Medulla oblongata (tissue), 1 donor: Measurements from ENCODE around the gene LHX2.
"Not testable (repeated sequence)": the region's sequence is repeated elsewhere in the genome, so short reads cannot be mapped to it uniquely, and the experiment has no call there.

ENCODE experiments used
- DNase-seq: peaks from one replicate; pipeline ENCODE4 v3.0.0-alpha.2; 2015; ENCODE audit errors: extremely low spot score

LHX2 gene

GRCh38 chr9:124011460-124012301 lies at the start of gene LHX2:
LHX2 (plus strand) TSS chr9:124011768; CDS start chr9:124012349, 581 bp downstream.
- no peak for DNase-seq

- DNase-seq = no peak
Observed at GRCh38 chr9:123964761-123965160, 46.8 kb upstream of the LHX2 start.

- no peak for DNase-seq
Observed at GRCh38 chr9:123965801-123966686, 45.5 kb upstream of the LHX2 start.

GRCh38 chr9:123967323-123967722 lies 44.2 kb upstream of the LHX2 start:
- no peak for DNase-seq

GRCh38 chr9:123972618-123973017 lies 39.0 kb upstream of the LHX2 start:
- DNase-seq = no peak

- no peak for DNase-seq
Observed at GRCh38 chr9:123973590-123974223, 37.9 kb upstream of the LHX2 start.

GRCh38 chr9:123974471-123974870 lies 37.1 kb upstream of the LHX2 start:
- no peak for DNase-seq

- peak; percentile 28 for DNase-seq
Observed at GRCh38 chr9:123975871-123976270, 35.7 kb upstream of the LHX2 start.

GRCh38 chr9:123976579-123976978 lies 35.0 kb upstream of the LHX2 start:
- not testable (repeated sequence) for DNase-seq

- no peak for DNase-seq
Observed at GRCh38 chr9:123978981-123979380, 32.6 kb upstream of the LHX2 start.

- DNase-seq = no peak
Observed at GRCh38 chr9:123982535-123982934, 29.0 kb upstream of the LHX2 start.

GRCh38 chr9:123983047-123983446 lies 28.5 kb upstream of the LHX2 start:
- no peak for DNase-seq

- no peak for DNase-seq
Observed at GRCh38 chr9:123984802-123985201, 26.8 kb upstream of the LHX2 start.

- no peak for DNase-seq
Observed at GRCh38 chr9:123985869-123986268, 25.7 kb upstream of the LHX2 start.

- no peak for DNase-seq
Observed at GRCh38 chr9:123990427-123990826, 21.1 kb upstream of the LHX2 start.

GRCh38 chr9:123992679-123993078 lies 18.9 kb upstream of the LHX2 start:
- not testable (repeated sequence) for DNase-seq

GRCh38 chr9:123996731-123997421 lies 14.7 kb upstream of the LHX2 start:
- DNase-seq = peak; percentile 40

- DNase-seq = peak; percentile 79
Observed at GRCh38 chr9:123997665-123998277, 13.8 kb upstream of the LHX2 start.

- DNase-seq = no peak
Observed at GRCh38 chr9:123998278-123998925, 13.2 kb upstream of the LHX2 start.

GRCh38 chr9:123998970-123999621 lies 12.5 kb upstream of the LHX2 start:
- no peak for DNase-seq
